Measurements from ENCODE around the gene NTNG1.

DNA sequence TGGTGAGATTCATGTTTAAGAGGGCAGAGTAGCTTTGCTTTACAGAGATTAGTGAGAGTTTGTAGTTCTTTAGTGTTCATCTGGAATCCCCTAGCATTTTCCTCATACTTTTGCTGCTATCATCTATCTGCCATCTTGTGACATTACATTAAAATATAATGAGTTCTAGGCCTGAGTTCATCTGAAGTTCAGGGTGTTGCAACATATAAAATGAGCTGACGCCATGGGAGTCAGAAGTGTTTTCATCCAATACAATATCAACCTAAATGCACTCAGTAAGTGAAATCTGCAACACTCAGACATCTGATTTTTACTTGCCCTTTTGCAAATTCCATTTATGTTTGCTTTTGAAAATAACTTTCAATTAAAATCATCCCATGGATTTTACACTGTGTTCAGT lies 153.8 kb downstream of the NTNG1 start:
- TF ChIP-seq REST (IDR thresholded peaks at IDR 0.05; ENCODE audit: insufficient replicate concordance, low read depth) (no peak), POLR2AphosphoS5 (IDR thresholded peaks at IDR 0.05; ENCODE audit: low read depth) (no peak), GABPA (IDR thresholded peaks at IDR 0.05; ENCODE audit: low read depth) (no peak)
- TF ChIP-seq, protein P1, sequence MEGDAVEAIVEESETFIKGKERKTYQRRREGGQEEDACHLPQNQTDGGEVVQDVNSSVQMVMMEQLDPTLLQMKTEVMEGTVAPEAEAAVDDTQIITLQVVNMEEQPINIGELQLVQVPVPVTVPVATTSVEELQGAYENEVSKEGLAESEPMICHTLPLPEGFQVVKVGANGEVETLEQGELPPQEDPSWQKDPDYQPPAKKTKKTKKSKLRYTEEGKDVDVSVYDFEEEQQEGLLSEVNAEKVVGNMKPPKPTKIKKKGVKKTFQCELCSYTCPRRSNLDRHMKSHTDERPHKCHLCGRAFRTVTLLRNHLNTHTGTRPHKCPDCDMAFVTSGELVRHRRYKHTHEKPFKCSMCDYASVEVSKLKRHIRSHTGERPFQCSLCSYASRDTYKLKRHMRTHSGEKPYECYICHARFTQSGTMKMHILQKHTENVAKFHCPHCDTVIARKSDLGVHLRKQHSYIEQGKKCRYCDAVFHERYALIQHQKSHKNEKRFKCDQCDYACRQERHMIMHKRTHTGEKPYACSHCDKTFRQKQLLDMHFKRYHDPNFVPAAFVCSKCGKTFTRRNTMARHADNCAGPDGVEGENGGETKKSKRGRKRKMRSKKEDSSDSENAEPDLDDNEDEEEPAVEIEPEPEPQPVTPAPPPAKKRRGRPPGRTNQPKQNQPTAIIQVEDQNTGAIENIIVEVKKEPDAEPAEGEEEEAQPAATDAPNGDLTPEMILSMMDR (IDR thresholded peaks at IDR 0.05; ENCODE audit: insufficient read depth, low read length), result no peak
